ENCODE results near the gene HOXA10. TPM values are rescaled to one million over a fixed set of nuclear protein-coding genes. Genes with fewer than 3 reads are reported as not detected.

HOXA10 gene
- total RNA-seq, 2 donors from 2014 or later = 0.10 to 0.21 TPM

- DNase-seq = no peak
- peak; percentile 38 for ATAC-seq
- intact Hi-C loops (cut with DNase I) = no loop called here
Measured at GRCh38 chr7:27129729-27130539, 44.2 kb downstream of the HOXA10 start.

GRCh38 chr7:27128776-27129728, 45.1 kb downstream of the HOXA10 start:
- intact Hi-C loops (cut with DNase I) = no loop called here
- DNase-seq (no peak), ATAC-seq (no peak)

GRCh38 chr7:27128034-27128433, 46.1 kb downstream of the HOXA10 start:
- DNase-seq (no peak), ATAC-seq (no peak)
- intact Hi-C loops (cut with DNase I) = no loop called here

- intact Hi-C loops (cut with DNase I) = no loop called here
- DNase-seq (no peak), ATAC-seq (no peak)
Measured at GRCh38 chr7:27126596-27127327, 47.4 kb downstream of the HOXA10 start.

GRCh38 chr7:27125986-27126394, 48.1 kb downstream of the HOXA10 start:
- DNase-seq = no peak
- no peak for ATAC-seq
- intact Hi-C loops (cut with DNase I) = no loop called here

GRCh38 chr7:27124902-27125689, 49.0 kb downstream of the HOXA10 start:
- DNase-seq (no peak), ATAC-seq (no peak)
- intact Hi-C loops (cut with DNase I) = no loop called here

- ATAC-seq (no peak), DNase-seq (no peak)
- intact Hi-C loops (cut with DNase I) = no loop called here
Measured at GRCh38 chr7:27124096-27124901, 49.8 kb downstream of the HOXA10 start.

GRCh38 chr7:27123477-27124053, 50.6 kb downstream of the HOXA10 start:
- DNase-seq = no peak
- intact Hi-C loops (cut with DNase I) = no loop called here
- ATAC-seq = no peak

- ATAC-seq (no peak), DNase-seq (no peak)
- intact Hi-C loops (cut with DNase I) = no loop called here
Measured at GRCh38 chr7:27123007-27123476, 51.1 kb downstream of the HOXA10 start.

- intact Hi-C loops (cut with DNase I) = no loop called here
- ATAC-seq (no peak), DNase-seq (no peak)
Measured at GRCh38 chr7:27122077-27122910, 51.8 kb downstream of the HOXA10 start.

GRCh38 chr7:27121684-27122076, 52.4 kb downstream of the HOXA10 start:
- intact Hi-C loops (cut with DNase I) = no loop called here
- no peak for DNase-seq
- no peak for ATAC-seq

Small RNA genes within 50 kb of the gene (microRNA-seq; reads per million reads assigned to microRNA genes)
- 9.9 to 16.3 reads per million in 2 donors for gene MIR196B

Other genes with a start within 250 kb of the HOXA10 start
- under 1 TPM; 0.12 to 0.26 TPM for gene HOXA1, start 78.3 kb downstream of the HOXA10 start, total RNA-seq
- under 1 TPM; 0.13 to 0.38 TPM for gene HOXA2, start 71.6 kb downstream of the HOXA10 start, total RNA-seq
- 1 to 10 TPM in 1 of 2 donors, under 1 TPM in 1; 0.97 to 1.0 TPM for gene HOXA4, start 43.6 kb downstream of the HOXA10 start, total RNA-seq
- under 1 TPM in 1 of 2 donors, not detected in 1; 0.27 TPM for gene HOXA5, start 30.6 kb downstream of the HOXA10 start, total RNA-seq
- gene HOXA6, start 26.5 kb downstream of the HOXA10 start, total RNA-seq = not detected
- gene HOXA3, start 21.7 kb downstream of the HOXA10 start, total RNA-seq = under 1 TPM; 0.68 to 0.74 TPM
- under 1 TPM; 0.12 to 0.39 TPM for gene HOXA7, start 17.6 kb downstream of the HOXA10 start, total RNA-seq
- not detected for gene HOXA9, start 8.8 kb downstream of the HOXA10 start, total RNA-seq
- not detected for gene HOXA11, start 10.9 kb upstream of the HOXA10 start, total RNA-seq
- gene HOXA13, start 25.8 kb upstream of the HOXA10 start, total RNA-seq = not detected
- gene EVX1, start 68.5 kb upstream of the HOXA10 start, total RNA-seq = not detected

Measured in left cardiac atrium (tissue), 4 donors.